Loucy (cell line): ENCODE data around the gene OGN.

Experiments
- H2AFZ ChIP-seq: fragments of 200-600 bp; sonication (generic); 2 replicates; pipeline ENCODE4 v1.6.0; 2016; ENCODE audit warnings: antibody characterized with exemption, mild to moderate bottlenecking, low read length, moderate library complexity
- H3F3A ChIP-seq: fragments of 200-600 bp; 2 replicates; pipeline ENCODE4 v1.6.0; 2016; ENCODE audit warnings: antibody characterized with exemption, low read depth, mild to moderate bottlenecking
- H3K27me3 ChIP-seq: fragments of 200-600 bp; sonication (generic); 2 replicates; pipeline ENCODE4 v1.6.1; 2014; ENCODE audit warnings: low read length, mild to moderate bottlenecking; ENCODE audit not compliant: insufficient read depth, poor library complexity, severe bottlenecking
- H3K36me3 ChIP-seq: fragments of 200-600 bp; sonication (generic); 2 replicates; pipeline ENCODE4 v1.6.1; 2016; ENCODE audit warnings: low read length; ENCODE audit not compliant: insufficient read depth
- H3K4me1 ChIP-seq: fragments of 200-600 bp; sonication (generic); 2 replicates; pipeline ENCODE4 v1.5.1; 2014; ENCODE audit warnings: low read length, mild to moderate bottlenecking; ENCODE audit not compliant: insufficient read depth, poor library complexity, severe bottlenecking
- H3K4me2 ChIP-seq: fragments of 200-600 bp; sonication (generic); 2 replicates; pipeline ENCODE4 v1.6.0; 2014; ENCODE audit warnings: antibody characterized with exemption, low read length, low read depth, mild to moderate bottlenecking; ENCODE audit not compliant: poor library complexity, severe bottlenecking
- H3K4me3 ChIP-seq: fragments of 200-600 bp; sonication (generic); 2 replicates; pipeline ENCODE4 v1.5.1; 2014; ENCODE audit warnings: low read length, mild to moderate bottlenecking, mixed read lengths; ENCODE audit not compliant: poor library complexity, severe bottlenecking
- H3K79me2 ChIP-seq: fragments of 200-600 bp; sonication (generic); 2 replicates; pipeline ENCODE4 v1.6.1; 2014; ENCODE audit warnings: low read length; ENCODE audit not compliant: insufficient read depth
- H3K9ac ChIP-seq: fragments of 200-600 bp; sonication (generic); 2 replicates; pipeline ENCODE4 v1.6.0; 2014; ENCODE audit warnings: mild to moderate bottlenecking, low read depth, low read length, moderate library complexity; ENCODE audit not compliant: poor library complexity, severe bottlenecking
- H3K9me2 ChIP-seq: fragments of 200-600 bp; sonication (generic); replicated peaks from 2 replicates; pipeline ENCODE4 v1.6.1; 2016; ENCODE audit warnings: low read depth, low read length, mixed read lengths
- H3K9me3 ChIP-seq: fragments of 200-600 bp; sonication (generic); 2 replicates; pipeline ENCODE4 v1.6.1; 2014; ENCODE audit warnings: mild to moderate bottlenecking, antibody characterized with exemption, low read length, low read depth; ENCODE audit not compliant: insufficient read depth
- H4K20me1 ChIP-seq: fragments of 200-600 bp; sonication (generic); 2 replicates; pipeline ENCODE4 v1.6.0; 2014; ENCODE audit warnings: antibody characterized with exemption, low read length, mild to moderate bottlenecking; ENCODE audit not compliant: insufficient read depth, poor library complexity, severe bottlenecking
- CTCF ChIP-seq: fragments of 200-600 bp; sonication (generic); conservative IDR thresholded peaks from 2 replicates; pipeline ENCODE4 v1.5.1; 2014; ENCODE audit warnings: mild to moderate bottlenecking, antibody characterized with exemption, low read length
- EZH2phosphoT487 ChIP-seq: fragments of 200-600 bp; IDR thresholded peaks from 2 replicates; pipeline ENCODE4 v1.6.1; 2018; ENCODE audit warnings: antibody characterized with exemption, mild to moderate bottlenecking, moderate library complexity, borderline replicate concordance

Gene OGN

GRCh38 chr9:92406477-92406876 lies 2.1 kb upstream of the OGN start:
- Histone ChIP-seq H3K4me1 (peaks cover 76% of the 10 kb centered on the region), H3K27me3 (no peaks in the 10 kb centered on the region), H3F3A (peaks cover 5% of the 10 kb centered on the region; the same call in 1 of the 2 replicates), H3K36me3 (no peaks in the 10 kb centered on the region), H3K9ac (peak overlapping the region; percentile 78), H3K4me3 (peak overlapping the region; percentile 75), H2AFZ (peak overlapping the region; percentile 38), H3K79me2 (peaks cover 69% of the 10 kb centered on the region), H4K20me1 (no peaks in the 10 kb centered on the region), H3K4me2 (peak overlapping the region; percentile 84), H3K9me3 (no peaks in the 10 kb centered on the region), H3K9me2 (no peaks in the 10 kb centered on the region)
- TF ChIP-seq CTCF: no peak
- TF ChIP-seq EZH2phosphoT487: no peak

GRCh38 chr9:92405818-92406217 lies 1.4 kb upstream of the OGN start:
- H3K27me3 ChIP-seq: no peaks in the 10 kb centered on the region
- no peak overlapping the region for H2AFZ ChIP-seq
- H3K9me3 ChIP-seq: no peaks in the 10 kb centered on the region
- H3K9me2 ChIP-seq: no peaks in the 10 kb centered on the region
- peak overlapping the region; percentile 78 for H3K9ac ChIP-seq
- H3K4me2 ChIP-seq: peak overlapping the region; percentile 84
- H3K4me3 ChIP-seq: peak overlapping the region; percentile 75
- no peaks in the 10 kb centered on the region for H3K36me3 ChIP-seq
- H3K79me2 ChIP-seq: peaks cover 75% of the 10 kb centered on the region
- no peak for TF ChIP-seq EZH2phosphoT487
- no peak for TF ChIP-seq CTCF
- H4K20me1 ChIP-seq: no peaks in the 10 kb centered on the region
- peaks cover 76% of the 10 kb centered on the region for H3K4me1 ChIP-seq
- peaks cover 5% of the 10 kb centered on the region; the same call in 1 of the 2 replicates for H3F3A ChIP-seq

- no peaks in the 10 kb centered on the region for H3K9me3 ChIP-seq
- H3K9ac ChIP-seq: peak overlapping the region; percentile 78
- no peaks in the 10 kb centered on the region for H3K27me3 ChIP-seq
- H2AFZ ChIP-seq: no peak overlapping the region
- no peaks in the 10 kb centered on the region for H3K9me2 ChIP-seq
- H3F3A ChIP-seq: peaks cover 5% of the 10 kb centered on the region; the same call in 1 of the 2 replicates
- H3K4me1 ChIP-seq: peaks cover 65% of the 10 kb centered on the region
- H3K79me2 ChIP-seq: peaks cover 80% of the 10 kb centered on the region
- H3K4me2 ChIP-seq: peak overlapping the region; percentile 84
- TF ChIP-seq CTCF: no peak
- TF ChIP-seq EZH2phosphoT487: no peak
- H4K20me1 ChIP-seq: no peaks in the 10 kb centered on the region
- peak overlapping the region; percentile 75 for H3K4me3 ChIP-seq
- no peaks in the 10 kb centered on the region for H3K36me3 ChIP-seq
These were observed 1.3 kb downstream of the OGN start for GRCh38 chr9:92402826-92403745.
